ENCODE data around the gene TENT4A. TPM values are rescaled to one million over a fixed set of nuclear protein-coding genes. Genes with fewer than 3 reads are reported as not detected.

Gene TENT4A
- total RNA-seq, 2 donors from 2014 or later: 45.0 to 49.8 TPM

GRCh38 chr5:6703806-6704205, 9.4 kb upstream of the TENT4A start:
- no peak overlapping the region for H3K4me3 Mint-ChIP-seq
- DNase-seq (no peak), ATAC-seq (replicated peaks in 1 of 2) (no peak)
- no peaks in the 10 kb centered on the region for H3K9me3 Mint-ChIP-seq
- H3K27ac Mint-ChIP-seq: no peak overlapping the region
- H3K4me1 Mint-ChIP-seq (ENCODE audit: low read depth): peaks cover 14% of the 10 kb centered on the region
- H3K36me3 Mint-ChIP-seq (ENCODE audit: insufficient read depth in 2 of 2): no peaks in the 10 kb centered on the region
- peaks cover 23% of the 10 kb centered on the region for H3K27me3 Mint-ChIP-seq (ENCODE audit: low read depth)

GRCh38 chr5:6704361-6704851, 8.8 kb upstream of the TENT4A start:
- Mint-ChIP-seq H3K4me1 (ENCODE audit: low read depth) (peaks cover 17% of the 10 kb centered on the region), H3K36me3 (ENCODE audit: insufficient read depth in 2 of 2) (no peaks in the 10 kb centered on the region), H3K27ac (no peak overlapping the region), H3K9me3 (no peaks in the 10 kb centered on the region), H3K27me3 (ENCODE audit: low read depth) (peaks cover 17% of the 10 kb centered on the region), H3K4me3 (no peak overlapping the region)
- no peak for ATAC-seq (replicated peaks in 1 of 2)
- no peak for DNase-seq

GRCh38 chr5:6705088-6705487, 8.1 kb upstream of the TENT4A start:
- no peak overlapping the region for H3K27ac Mint-ChIP-seq
- H3K4me1 Mint-ChIP-seq (ENCODE audit: low read depth): peaks cover 17% of the 10 kb centered on the region
- H3K36me3 Mint-ChIP-seq (ENCODE audit: insufficient read depth in 2 of 2): no peaks in the 10 kb centered on the region
- H3K9me3 Mint-ChIP-seq: no peaks in the 10 kb centered on the region
- peaks cover 11% of the 10 kb centered on the region for H3K27me3 Mint-ChIP-seq (ENCODE audit: low read depth)
- H3K4me3 Mint-ChIP-seq: no peak overlapping the region
- ATAC-seq (replicated peaks in 1 of 2) (peak; percentile 60 to 68), DNase-seq (no peak)

- no peak overlapping the region for H3K27ac Mint-ChIP-seq
- no peak for DNase-seq
Measured at GRCh38 chr5:6705959-6706358, 7.3 kb upstream of the TENT4A start.

GRCh38 chr5:6707852-6708251, 5.4 kb upstream of the TENT4A start:
- H3K27ac Mint-ChIP-seq: no peak overlapping the region
- no peak overlapping the region for H3K4me3 Mint-ChIP-seq
- no peak for ATAC-seq (replicated peaks in 1 of 2)
- H3K27me3 Mint-ChIP-seq (ENCODE audit: low read depth): peaks cover 13% of the 10 kb centered on the region
- no peak for DNase-seq
- H3K36me3 Mint-ChIP-seq (ENCODE audit: insufficient read depth in 2 of 2): no peaks in the 10 kb centered on the region
- peaks cover 27% of the 10 kb centered on the region for H3K4me1 Mint-ChIP-seq (ENCODE audit: low read depth)
- H3K9me3 Mint-ChIP-seq: no peaks in the 10 kb centered on the region

More at GRCh38 chr5:6705959-6706358, 7.3 kb upstream of the TENT4A start:
- Mint-ChIP-seq H3K4me1 (ENCODE audit: low read depth) (peaks cover 17% of the 10 kb centered on the region), H3K4me3 (no peak overlapping the region), H3K36me3 (ENCODE audit: insufficient read depth in 2 of 2) (no peaks in the 10 kb centered on the region), H3K9me3 (no peaks in the 10 kb centered on the region), H3K27me3 (ENCODE audit: low read depth) (peaks cover 10% of the 10 kb centered on the region)
- no peak for ATAC-seq (replicated peaks in 1 of 2)

GRCh38 chr5:6708814-6709213, 4.4 kb upstream of the TENT4A start:
- no peak for ATAC-seq (replicated peaks in 1 of 2)
- Mint-ChIP-seq H3K27ac (no peak overlapping the region), H3K9me3 (no peaks in the 10 kb centered on the region), H3K4me3 (no peak overlapping the region), H3K36me3 (ENCODE audit: insufficient read depth in 2 of 2) (no peaks in the 10 kb centered on the region), H3K4me1 (ENCODE audit: low read depth) (peaks cover 27% of the 10 kb centered on the region), H3K27me3 (ENCODE audit: low read depth) (peaks cover 13% of the 10 kb centered on the region)
- no peak for DNase-seq

GRCh38 chr5:6710070-6710469, 3.2 kb upstream of the TENT4A start:
- H3K4me1 Mint-ChIP-seq (ENCODE audit: low read depth): peaks cover 21% of the 10 kb centered on the region
- H3K27me3 Mint-ChIP-seq (ENCODE audit: low read depth): peaks cover 13% of the 10 kb centered on the region
- ATAC-seq (replicated peaks in 1 of 2) (no peak), DNase-seq (no peak)
- H3K4me3 Mint-ChIP-seq: no peak overlapping the region
- H3K9me3 Mint-ChIP-seq: no peaks in the 10 kb centered on the region
- peaks cover 0 to 1% of the 10 kb centered on the region in 2 donors for H3K36me3 Mint-ChIP-seq (ENCODE audit: insufficient read depth in 2 of 2)
- H3K27ac Mint-ChIP-seq: no peak overlapping the region

- Mint-ChIP-seq H3K4me1 (ENCODE audit: low read depth) (peaks cover 16% of the 10 kb centered on the region), H3K9me3 (no peaks in the 10 kb centered on the region), H3K27me3 (ENCODE audit: low read depth) (peaks cover 13% of the 10 kb centered on the region), H3K36me3 (ENCODE audit: insufficient read depth in 2 of 2) (peaks cover 0 to 2% of the 10 kb centered on the region in 2 donors), H3K27ac (no peak overlapping the region), H3K4me3 (peak overlapping the region; percentile 11 to 36)
- DNase-seq: no peak
- no peak for ATAC-seq (replicated peaks in 1 of 2)
Measured at GRCh38 chr5:6710551-6711318, 2.5 kb upstream of the TENT4A start.

- no peak for DNase-seq
- H3K9me3 Mint-ChIP-seq: no peaks in the 10 kb centered on the region
- peaks cover 25% of the 10 kb centered on the region for H3K4me1 Mint-ChIP-seq (ENCODE audit: low read depth)
- H3K4me3 Mint-ChIP-seq: peak overlapping the region; percentile 89 to 93
- H3K27ac Mint-ChIP-seq: peak overlapping the region; percentile 94
- peaks cover 0 to 2% of the 10 kb centered on the region in 2 donors for H3K36me3 Mint-ChIP-seq (ENCODE audit: insufficient read depth in 2 of 2)
- no peak for ATAC-seq (replicated peaks in 1 of 2)
- peaks cover 13% of the 10 kb centered on the region for H3K27me3 Mint-ChIP-seq (ENCODE audit: low read depth)
Measured at GRCh38 chr5:6711409-6712141, 1.7 kb upstream of the TENT4A start.

- peaks cover 0 to 5% of the 10 kb centered on the region in 2 donors for H3K36me3 Mint-ChIP-seq (ENCODE audit: insufficient read depth in 2 of 2)
- no peaks in the 10 kb centered on the region for H3K9me3 Mint-ChIP-seq
- peak overlapping the region; percentile 89 to 93 for H3K4me3 Mint-ChIP-seq
- DNase-seq (peak; percentile 60 to 63), ATAC-seq (replicated peaks in 1 of 2) (peak; percentile 21 to 22)
- peaks cover 31% of the 10 kb centered on the region for H3K4me1 Mint-ChIP-seq (ENCODE audit: low read depth)
- peak overlapping the region; percentile 94 for H3K27ac Mint-ChIP-seq
- H3K27me3 Mint-ChIP-seq (ENCODE audit: low read depth): peaks cover 13% of the 10 kb centered on the region
Measured at GRCh38 chr5:6712142-6712576, 1.1 kb upstream of the TENT4A start.

GRCh38 chr5:6712577-6713273, 507 bp upstream of the TENT4A start:
- H3K36me3 Mint-ChIP-seq (ENCODE audit: insufficient read depth in 2 of 2): peaks cover 0 to 5% of the 10 kb centered on the region in 2 donors
- H3K9me3 Mint-ChIP-seq: no peaks in the 10 kb centered on the region
- H3K27me3 Mint-ChIP-seq (ENCODE audit: low read depth): peaks cover 13% of the 10 kb centered on the region
- peak overlapping the region; percentile 94 for H3K27ac Mint-ChIP-seq
- peak overlapping the region; percentile 89 to 93 for H3K4me3 Mint-ChIP-seq
- H3K4me1 Mint-ChIP-seq (ENCODE audit: low read depth): peaks cover 36% of the 10 kb centered on the region
- ATAC-seq (replicated peaks in 1 of 2) (peak; percentile 84 to 86), DNase-seq (peak; percentile 97 to 98)

- ATAC-seq (replicated peaks in 1 of 2) (peak in 1 of 2 donors; percentile 7), DNase-seq (peak in 1 of 2 donors; percentile 32)
- Mint-ChIP-seq H3K27ac (peak overlapping the region; percentile 57), H3K4me1 (ENCODE audit: low read depth) (peaks cover 47% of the 10 kb centered on the region), H3K9me3 (no peaks in the 10 kb centered on the region), H3K4me3 (peak overlapping the region; percentile 90 to 93), H3K36me3 (ENCODE audit: insufficient read depth in 2 of 2) (peaks cover 3 to 15% of the 10 kb centered on the region in 2 donors), H3K27me3 (ENCODE audit: low read depth) (peaks cover 13% of the 10 kb centered on the region)
Measured at GRCh38 chr5:6714226-6715041, 1.2 kb downstream of the TENT4A start.
